ENCODE data around the gene TESK2.

TESK2 gene

GRCh38 chr1:45299296-45299695 lies 191.7 kb downstream of the TESK2 start:
- no peak for DNase-seq

DNA sequence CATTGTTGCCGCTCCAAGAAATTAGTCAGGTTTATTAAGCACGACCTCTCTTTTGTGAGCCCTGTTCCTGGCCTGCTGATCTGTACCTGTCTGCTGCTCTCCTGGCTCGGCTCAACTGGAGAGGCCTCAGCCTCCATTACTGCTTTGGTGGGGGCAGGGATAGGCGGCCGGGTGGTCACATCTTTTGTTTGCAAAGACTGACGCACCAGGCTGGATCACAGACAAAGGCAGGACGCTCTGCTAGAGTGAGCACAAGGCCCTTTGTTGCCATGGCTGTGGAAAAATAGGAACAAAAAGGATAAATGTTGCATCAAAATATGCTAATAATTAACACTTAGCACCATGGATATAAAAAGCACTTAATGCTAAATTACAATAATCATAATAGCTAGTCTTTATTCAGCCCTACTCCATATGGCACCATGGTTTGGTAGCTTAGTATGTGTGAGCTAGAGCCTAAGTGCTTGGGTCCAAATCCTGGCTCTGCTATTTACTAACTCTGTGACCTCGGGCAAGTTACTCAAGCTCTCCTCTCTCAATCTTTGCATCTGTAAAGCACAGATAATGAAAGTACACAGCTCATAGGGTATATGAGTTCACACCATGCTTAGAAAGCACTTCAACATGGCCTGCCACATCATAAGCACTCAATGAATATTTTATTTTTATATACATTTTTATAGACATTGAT lies 193.2 kb downstream of the TESK2 start:
- no peak for DNase-seq

All from NCI-H2029 (cell line).